ENCODE measurements around the gene ARID1A.

ARID1A gene

GRCh38 chr1:26761217-26761616 lies 65.4 kb downstream of the ARID1A start:
- DNase-seq (ENCODE audit: low read depth): peak; percentile 30

GRCh38 chr1:26767714-26768113 lies 71.9 kb downstream of the ARID1A start:
- no peak for DNase-seq (ENCODE audit: low read depth)

GRCh38 chr1:26768755-26769154 lies 72.9 kb downstream of the ARID1A start:
- DNase-seq (ENCODE audit: low read depth): peak; percentile 73

DNA sequence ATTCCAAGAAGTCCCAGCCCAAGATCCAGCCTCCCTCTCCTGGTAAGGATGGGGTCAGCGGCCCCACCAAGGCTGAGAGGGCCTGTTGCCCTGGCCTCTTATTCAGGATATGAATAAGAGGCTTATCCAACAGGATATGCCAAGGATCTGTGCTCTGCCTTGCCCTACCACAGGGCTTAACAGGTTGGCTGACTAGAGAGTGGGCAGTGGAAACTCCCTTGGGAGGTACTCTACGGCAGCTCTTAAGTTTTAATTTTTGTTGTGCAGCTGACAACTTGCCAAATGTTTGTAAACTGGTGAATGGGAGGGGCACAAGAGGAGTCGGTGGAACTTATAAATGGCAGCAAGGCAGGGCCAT lies 75.4 kb downstream of the ARID1A start:
- DNase-seq (ENCODE audit: low read depth): no peak

DNA sequence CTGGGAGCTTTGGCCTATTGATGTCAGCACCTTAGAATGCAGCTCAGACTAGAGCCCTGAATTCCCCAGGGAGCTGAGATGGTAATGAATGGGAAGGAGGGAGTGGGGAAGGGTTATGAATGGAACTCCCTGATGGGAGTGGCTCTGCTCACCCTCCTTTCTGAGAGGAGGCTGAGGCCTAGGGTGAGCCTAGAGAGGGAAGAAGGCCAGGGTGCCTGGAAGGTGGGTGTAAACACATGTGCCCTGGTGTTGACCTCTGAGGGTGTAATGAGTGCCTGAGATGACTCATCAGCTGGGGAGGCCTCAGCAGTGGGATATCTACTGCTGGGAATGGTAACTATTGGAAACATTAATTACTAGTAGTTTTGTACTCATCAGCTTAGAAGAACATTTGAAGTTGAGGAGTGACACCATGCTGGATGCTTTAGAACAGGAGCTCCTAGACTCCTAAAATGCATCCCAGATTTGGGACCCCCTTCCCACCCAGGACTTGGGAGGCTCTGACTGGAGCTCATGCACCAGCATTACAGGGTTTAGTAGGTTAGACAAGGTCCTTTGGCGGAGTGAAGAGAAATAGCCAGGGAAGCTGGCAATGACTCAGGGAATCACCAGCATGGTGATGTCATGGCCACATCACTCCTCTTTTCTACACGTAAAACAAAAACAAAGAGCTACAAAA lies 76.0 kb downstream of the ARID1A start:
- DNase-seq (ENCODE audit: low read depth): peak; percentile 97

DNA sequence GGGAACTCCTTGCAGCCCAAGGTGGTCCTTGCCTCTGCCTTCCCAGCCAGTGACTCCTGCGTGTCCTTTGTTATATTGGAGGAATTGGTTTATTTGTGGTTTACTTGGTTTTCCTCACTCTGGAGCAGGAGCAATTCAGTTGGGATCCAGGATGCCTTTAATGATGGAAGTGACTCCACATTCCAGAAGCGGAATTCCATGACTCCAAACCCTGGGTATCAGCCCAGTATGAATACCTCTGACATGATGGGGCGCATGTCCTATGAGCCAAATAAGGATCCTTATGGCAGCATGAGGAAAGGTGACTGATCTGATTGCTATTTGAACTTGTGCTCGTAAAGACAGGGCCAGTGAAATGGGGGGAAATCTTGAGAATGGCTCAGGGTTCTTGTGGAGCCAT lies 76.9 kb downstream of the ARID1A start:
- peak; percentile 98 for DNase-seq (ENCODE audit: low read depth)

DNA sequence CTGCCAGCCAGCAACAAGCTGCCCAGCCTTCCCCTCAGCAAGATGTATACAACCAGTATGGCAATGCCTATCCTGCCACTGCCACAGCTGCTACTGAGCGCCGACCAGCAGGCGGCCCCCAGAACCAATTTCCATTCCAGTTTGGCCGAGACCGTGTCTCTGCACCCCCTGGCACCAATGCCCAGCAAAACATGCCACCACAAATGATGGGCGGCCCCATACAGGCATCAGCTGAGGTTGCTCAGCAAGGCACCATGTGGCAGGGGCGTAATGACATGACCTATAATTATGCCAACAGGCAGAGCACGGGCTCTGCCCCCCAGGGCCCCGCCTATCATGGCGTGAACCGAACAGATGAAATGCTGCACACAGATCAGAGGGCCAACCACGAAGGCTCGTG lies 78.6 kb downstream of the ARID1A start:
- DNase-seq (ENCODE audit: low read depth): no peak

- no peak for DNase-seq (ENCODE audit: low read depth)
These were observed 79.9 kb downstream of the ARID1A start for GRCh38 chr1:26775666-26776065.

- DNase-seq (ENCODE audit: low read depth): no peak
These were observed 83.4 kb downstream of the ARID1A start for GRCh38 chr1:26779098-26779668.

- no peak for DNase-seq (ENCODE audit: low read depth)
These were observed 84.6 kb downstream of the ARID1A start for GRCh38 chr1:26780344-26780957.

- no peak for DNase-seq (ENCODE audit: low read depth)
These were observed 85.5 kb downstream of the ARID1A start for GRCh38 chr1:26781206-26781825.

GRCh38 chr1:26782521-26783212 lies 86.9 kb downstream of the ARID1A start:
- DNase-seq (ENCODE audit: low read depth): no peak

DNA sequence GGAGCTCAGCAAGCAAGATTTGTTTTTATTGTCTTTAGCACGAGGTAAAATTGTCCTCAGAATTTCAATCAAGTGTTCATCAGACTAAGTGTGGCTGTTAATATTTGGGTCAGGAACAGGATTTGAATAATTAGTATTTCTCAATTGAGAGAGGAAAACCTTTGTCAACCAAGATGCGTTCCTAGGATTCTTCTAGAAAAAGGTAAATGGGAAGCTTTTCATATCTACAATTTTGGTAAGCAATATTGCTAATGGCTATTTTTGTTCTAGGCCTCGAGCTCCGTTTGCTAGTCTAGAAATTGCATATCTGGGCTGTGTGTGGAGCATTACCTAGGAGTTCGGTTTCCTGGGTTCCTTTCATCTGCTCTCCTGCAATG lies 87.8 kb downstream of the ARID1A start:
- DNase-seq (ENCODE audit: low read depth): no peak

DNA sequence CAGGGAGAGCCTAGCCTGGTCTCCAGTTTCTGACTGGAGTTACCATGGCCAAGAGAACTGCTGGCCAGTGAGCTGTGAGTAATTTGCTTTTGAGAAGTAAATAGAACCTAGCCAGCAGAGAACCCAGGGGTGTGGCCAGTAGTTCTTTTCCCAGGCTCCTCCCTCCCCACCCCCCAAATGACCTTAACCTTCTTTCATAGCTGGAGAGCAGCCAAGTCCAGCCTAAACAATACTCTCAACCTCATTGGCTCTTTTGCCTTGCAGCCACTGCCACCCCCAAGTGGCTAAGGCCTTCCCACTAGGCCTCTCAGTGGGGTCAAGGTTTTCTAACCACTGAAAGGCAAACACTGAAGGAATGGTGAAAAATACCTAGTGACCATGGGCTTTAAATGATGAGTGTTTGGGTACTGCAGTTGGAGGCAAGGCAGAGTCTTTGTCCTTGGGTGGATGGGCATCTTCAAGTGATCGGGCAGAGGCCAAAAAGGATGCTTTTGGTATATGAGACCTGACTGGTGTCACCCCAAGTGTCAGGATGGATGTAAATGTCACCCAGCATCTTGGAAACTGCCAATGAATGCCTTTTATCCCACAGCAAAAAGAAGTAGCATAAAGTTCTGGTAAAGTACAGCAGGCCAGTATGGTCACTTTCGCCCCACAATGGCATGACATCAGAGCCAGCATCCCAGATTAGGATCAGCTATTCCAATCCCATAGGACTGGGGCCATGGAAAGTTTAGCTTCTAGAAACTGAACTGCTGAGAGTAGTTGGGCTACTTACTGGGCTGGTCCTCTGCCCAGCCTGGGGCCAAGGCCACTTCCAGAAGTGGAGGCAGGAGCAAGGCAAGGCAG lies 88.4 kb downstream of the ARID1A start:
- peak; percentile 51 for DNase-seq (ENCODE audit: low read depth)

GRCh38 chr1:26784886-26785285 lies 89.1 kb downstream of the ARID1A start:
- DNase-seq (ENCODE audit: low read depth): no peak

GRCh38 chr1:26785611-26786436 lies 90.0 kb downstream of the ARID1A start:
- no peak for DNase-seq (ENCODE audit: low read depth)

DNA sequence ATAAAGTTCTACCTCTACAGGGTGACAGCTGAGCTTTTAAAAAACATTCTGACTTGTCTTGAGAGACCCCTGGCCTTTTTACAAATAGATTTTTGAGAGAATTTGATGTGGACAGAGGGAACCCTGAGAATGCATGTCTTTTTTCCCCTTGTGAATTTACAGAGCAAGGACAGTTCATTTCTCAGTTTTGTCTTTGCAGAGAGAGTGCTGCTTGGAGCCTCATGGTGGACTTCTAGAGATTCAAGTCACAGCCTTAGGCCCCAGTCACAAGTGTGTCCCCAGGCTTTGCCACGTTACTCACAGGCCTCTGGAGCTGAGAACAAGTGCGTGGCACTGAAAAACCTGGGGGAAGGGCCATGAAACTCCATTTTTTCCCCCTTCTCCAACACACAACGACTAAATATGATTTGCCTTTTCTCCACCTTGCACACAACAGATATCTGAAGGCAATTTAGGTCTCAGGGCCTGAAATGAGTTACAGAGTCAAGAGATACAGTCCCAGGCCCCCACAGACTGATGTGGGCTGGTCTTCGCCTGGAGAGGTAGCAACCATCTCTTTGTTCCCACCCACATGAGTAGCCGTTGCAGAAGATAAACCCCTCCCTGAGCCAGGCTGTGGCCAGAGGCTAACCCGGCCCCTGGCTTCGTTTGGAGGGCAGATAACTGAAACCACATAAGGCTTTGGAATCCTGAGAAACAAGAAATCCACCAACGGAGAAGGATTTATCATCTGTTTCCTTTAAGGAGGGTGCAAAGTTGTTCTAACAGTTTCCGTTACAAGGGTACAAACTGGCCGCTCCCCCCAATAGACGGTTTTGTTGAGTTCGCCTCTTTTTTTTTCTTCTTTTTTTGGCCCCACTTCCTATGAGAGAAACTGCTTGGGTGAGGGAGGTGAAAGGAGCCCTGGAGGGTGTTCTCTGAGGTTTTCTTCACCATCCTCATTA lies 90.9 kb downstream of the ARID1A start:
- DNase-seq (ENCODE audit: low read depth): peak; percentile 86

DNA sequence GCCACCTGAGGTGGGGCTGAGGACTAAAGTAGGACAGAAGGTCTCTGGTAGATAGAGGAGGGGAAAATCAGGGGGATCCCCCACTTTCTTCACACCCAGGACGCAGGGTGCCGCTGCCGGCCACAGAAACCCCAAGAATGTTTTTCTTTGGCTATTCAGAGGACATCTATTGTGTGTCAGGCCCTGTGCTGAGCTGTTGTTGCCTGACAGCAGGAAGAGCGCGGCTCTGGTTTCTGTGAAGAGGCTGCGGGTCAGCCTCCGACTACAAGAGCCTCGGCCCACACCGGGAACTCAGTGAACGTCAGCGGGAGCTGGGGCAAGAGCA lies 91.5 kb downstream of the ARID1A start:
- DNase-seq (ENCODE audit: low read depth): peak; percentile 66

GRCh38 chr1:26787706-26788514 lies 92.1 kb downstream of the ARID1A start, which contains the start of gene PIGV:
Gene PIGV (plus strand): TSS chr1:26787950. CDS start chr1:26790816, 2,866 bp downstream.
- peak; percentile 86 for DNase-seq (ENCODE audit: low read depth)

Data from ELR (cell line).